Measurements from ENCODE around the gene SSBP3. TPM values are rescaled to one million over a fixed set of nuclear protein-coding genes. Genes with fewer than 3 reads are reported as not detected.
A peak's percentile ranks its signal among the peaks of the same experiment; 100 is the strongest.

The SSBP3 gene
- total RNA-seq, 4 donors from 2014 or later: 32.0 to 70.2 (median 60.3) TPM

GRCh38 chr1:54275349-54275748 lies 130.8 kb downstream of the SSBP3 start:
- WGBS, 2 donors: 47% methylated on average over 3 of the region's 3 CpGs; no CpG with 5 or more reads in 1 of the 2 donors
- H3K9me3 ChIP-seq: no peaks in the 10 kb centered on the region
- TF ChIP-seq CTCF (IDR thresholded peaks at IDR 0.05) (peak in 3 of 5 experiments; percentile 21 to 53 (median 34)), POLR2A (IDR thresholded peaks at IDR 0.05) (peak in 1 of 2 donors; percentile 17), EP300 (IDR thresholded peaks at IDR 0.05) (peak in 1 of 2 donors; percentile 86)
- H3K27me3 ChIP-seq: no peaks in the 10 kb centered on the region
- peak overlapping the region; percentile 82 to 98 (median 94) for H3K27ac ChIP-seq
- H3K4me3 ChIP-seq: no peak overlapping the region
- peaks cover 19 to 96% (median 81%) of the 10 kb centered on the region in 4 donors for H3K4me1 ChIP-seq
- peaks cover 0 to 2% (median 0%) of the 10 kb centered on the region in 3 donors for H3K36me3 ChIP-seq
- peak in 1 of 2 donors; percentile 49 for DNase-seq (ENCODE audit: low spot score in 2 of 2)

GRCh38 chr1:54274881-54275280 lies 131.3 kb downstream of the SSBP3 start:
- TF ChIP-seq CTCF (IDR thresholded peaks at IDR 0.05): no peak
- no peak for TF ChIP-seq POLR2A (IDR thresholded peaks at IDR 0.05)
- no peak for TF ChIP-seq EP300 (IDR thresholded peaks at IDR 0.05)
- no peaks in the 10 kb centered on the region for H3K27me3 ChIP-seq
- 44 to 58% methylated on average over 11 of the region's 11 CpGs for WGBS, 2 donors
- peak overlapping the region; percentile 82 to 98 (median 94) for H3K27ac ChIP-seq
- no peak for DNase-seq (ENCODE audit: low spot score in 2 of 2)
- H3K4me1 ChIP-seq: peaks cover 19 to 98% (median 81%) of the 10 kb centered on the region in 4 donors
- H3K9me3 ChIP-seq: no peaks in the 10 kb centered on the region
- H3K36me3 ChIP-seq: no peaks in the 10 kb centered on the region
- H3K4me3 ChIP-seq: no peak overlapping the region

- Histone ChIP-seq H3K9me3 (no peaks in the 10 kb centered on the region), H3K36me3 (no peaks in the 10 kb centered on the region), H3K4me1 (peaks cover 19 to 97% (median 80%) of the 10 kb centered on the region in 4 donors), H3K27me3 (no peaks in the 10 kb centered on the region), H3K4me3 (no peak overlapping the region), H3K27ac (peak overlapping the region; percentile 82 to 98 (median 94))
- WGBS, 2 donors: 57 to 66% methylated on average over 8 of the region's 8 CpGs
- TF ChIP-seq POLR2A (IDR thresholded peaks at IDR 0.05) (no peak), CTCF (IDR thresholded peaks at IDR 0.05) (no peak), EP300 (IDR thresholded peaks at IDR 0.05) (no peak)
- DNase-seq (ENCODE audit: low spot score in 2 of 2): no peak
Observed at GRCh38 chr1:54274448-54274847, 131.7 kb downstream of the SSBP3 start.

- no peaks in the 10 kb centered on the region for H3K27me3 ChIP-seq
- H3K27ac ChIP-seq: peak overlapping the region; percentile 82 to 98 (median 94)
- H3K4me1 ChIP-seq: peaks cover 19 to 97% (median 76%) of the 10 kb centered on the region in 4 donors
- H3K4me3 ChIP-seq: peak overlapping the region in 2 of 4 donors; percentile 5 to 18
- no peaks in the 10 kb centered on the region for H3K36me3 ChIP-seq
- WGBS, 2 donors: 40 to 44% methylated on average over 5 of the region's 5 CpGs
- peak; percentile 55 to 69 for DNase-seq (ENCODE audit: low spot score in 2 of 2)
- no peaks in the 10 kb centered on the region for H3K9me3 ChIP-seq
- TF ChIP-seq POLR2A (IDR thresholded peaks at IDR 0.05) (peak; percentile 16 to 43), CTCF (IDR thresholded peaks at IDR 0.05) (no peak)
Observed at GRCh38 chr1:54273795-54274163, 132.4 kb downstream of the SSBP3 start.

- H3K4me1 ChIP-seq: peaks cover 14 to 96% (median 71%) of the 10 kb centered on the region in 4 donors
- no peaks in the 10 kb centered on the region for H3K9me3 ChIP-seq
- peak; percentile 61 to 64 for DNase-seq (ENCODE audit: low spot score in 2 of 2)
- 19 to 22% methylated on average over 16 to 22 of the region's 22 CpGs for WGBS, 2 donors
- TF ChIP-seq POLR2A (IDR thresholded peaks at IDR 0.05) (no peak), EP300 (IDR thresholded peaks at IDR 0.05) (peak; percentile 67 to 92), CTCF (IDR thresholded peaks at IDR 0.05) (peak in 4 of 5 experiments; percentile 51 to 77 (median 66))
- H3K27me3 ChIP-seq: no peaks in the 10 kb centered on the region
- peak overlapping the region in 2 of 4 donors; percentile 5 to 18 for H3K4me3 ChIP-seq
- H3K36me3 ChIP-seq: no peaks in the 10 kb centered on the region
- H3K27ac ChIP-seq: peak overlapping the region; percentile 82 to 98 (median 94)
Observed at GRCh38 chr1:54273092-54273794, 133.0 kb downstream of the SSBP3 start.

Data from tibial nerve (tissue), 4 donors.